Smooth muscle cell of trachea (primary cell): ENCODE measurements around the gene BLOC1S2. TPM values are rescaled to one million over a fixed set of nuclear protein-coding genes. Genes with fewer than 3 reads are reported as not detected.

Experiments
- total RNA-seq: library from RNA; depleted of rRNA; stranded (reverse); fragments of >200 nt; gene quantifications from 2 replicates; pipeline ENCODE4 v1.2.1, GENCODE V29; 2014

BLOC1S2 gene
- 57.2 and 62.8 TPM in 2 replicates for total RNA-seq

GRCh38 chr10:100286051-100287033 lies at the start of gene BLOC1S2:
BLOC1S2 (minus strand) TSS chr10:100286680; CDS start chr10:100286659, 21 bp downstream.

GRCh38 chr10:100330079-100330478 lies 43.6 kb upstream of the BLOC1S2 start, which contains the start of gene PKD2L1:
PKD2L1 (minus strand) TSS chr10:100330228; CDS start chr10:100330103, 125 bp downstream.

GRCh38 chr10:100267239-100268104 lies 19.0 kb downstream of the BLOC1S2 start, which contains the start of gene CWF19L1:
CWF19L1 (minus strand) TSS chr10:100267638; CDS start chr10:100267593, 45 bp downstream.

Other genes with a start within 250 kb of the BLOC1S2 start
- not detected in 2 replicates for gene CPN1, start 204.8 kb downstream of the BLOC1S2 start, total RNA-seq
- 51.8 and 99.8 TPM in 2 replicates for gene ERLIN1, start 100.7 kb downstream of the BLOC1S2 start, total RNA-seq
- gene CHUK, start 57.1 kb downstream of the BLOC1S2 start, total RNA-seq = 18.2 and 25.3 TPM in 2 replicates
- gene CWF19L1, start 19.0 kb downstream of the BLOC1S2 start, total RNA-seq = 27.1 and 42.5 TPM in 2 replicates
- not detected in 2 replicates for gene PKD2L1, start 43.5 kb upstream of the BLOC1S2 start, total RNA-seq
- gene SCD, start 60.6 kb upstream of the BLOC1S2 start, total RNA-seq = 237 and 645 TPM in 2 replicates
- not detected in 2 replicates for gene WNT8B, start 176.3 kb upstream of the BLOC1S2 start, total RNA-seq
- gene SEC31B, start 233.2 kb upstream of the BLOC1S2 start, total RNA-seq = 2.2 and 4.1 TPM in 2 replicates
- gene NDUFB8, start 243.2 kb upstream of the BLOC1S2 start, total RNA-seq = 120 and 157 TPM in 2 replicates
- gene HIF1AN, start 249.3 kb upstream of the BLOC1S2 start, total RNA-seq = 12.7 and 18.2 TPM in 2 replicates